CD4-positive, alpha-beta T cell treated with Interferon gamma for 1 hour (primary cell): ENCODE results near the gene DGCR2.
"Not testable (repeated sequence)": the region's sequence is repeated elsewhere in the genome, so short reads cannot be mapped to it uniquely, and the experiment has no call there.

Source experiments
- DNase-seq: peaks from one replicate; pipeline ENCODE4 v3.0.0-alpha.2; 2020

The DGCR2 gene

GRCh38 chr22:19072853-19073252 is 49.4 kb downstream of the DGCR2 start:
- not testable (repeated sequence) for DNase-seq

- DNase-seq = no peak
Measured at GRCh38 chr22:19070397-19071169, 51.6 kb downstream of the DGCR2 start.

GRCh38 chr22:19069451-19069850 is 52.8 kb downstream of the DGCR2 start:
- no peak for DNase-seq

GRCh38 chr22:19068784-19069271 is 53.4 kb downstream of the DGCR2 start:
- no peak for DNase-seq

- no peak for DNase-seq
Measured at GRCh38 chr22:19067696-19068348, 54.4 kb downstream of the DGCR2 start.

- no peak for DNase-seq
Measured at GRCh38 chr22:19066531-19067271, 55.5 kb downstream of the DGCR2 start.

GRCh38 chr22:19065929-19066328 is 56.3 kb downstream of the DGCR2 start:
- DNase-seq = no peak

GRCh38 chr22:19065298-19065859 is 56.8 kb downstream of the DGCR2 start:
- no peak for DNase-seq

- DNase-seq = no peak
Measured at GRCh38 chr22:19064354-19065054, 57.7 kb downstream of the DGCR2 start.

- no peak for DNase-seq
Measured at GRCh38 chr22:19063581-19064353, 58.4 kb downstream of the DGCR2 start.

- DNase-seq = no peak
Measured at GRCh38 chr22:19062943-19063308, 59.3 kb downstream of the DGCR2 start.

- DNase-seq = no peak
Measured at GRCh38 chr22:19062139-19062942, 59.9 kb downstream of the DGCR2 start.

GRCh38 chr22:19061471-19062138 is 60.6 kb downstream of the DGCR2 start:
- no peak for DNase-seq

GRCh38 chr22:19060356-19061009 is 61.7 kb downstream of the DGCR2 start:
- DNase-seq = no peak

GRCh38 chr22:19059481-19060278 is 62.5 kb downstream of the DGCR2 start:
- no peak for DNase-seq

- DNase-seq = no peak
Measured at GRCh38 chr22:19058713-19059451, 63.3 kb downstream of the DGCR2 start.

- no peak for DNase-seq
Measured at GRCh38 chr22:19057999-19058491, 64.2 kb downstream of the DGCR2 start.

- no peak for DNase-seq
Measured at GRCh38 chr22:19057539-19057938, 64.7 kb downstream of the DGCR2 start.
